NCI-H1105 (cell line): ENCODE data around the gene CD6.
"Not testable (repeated sequence)": the region's sequence is repeated elsewhere in the genome, so short reads cannot be mapped to it uniquely, and the experiment has no call there.

Experiments used
- DNase-seq: peaks from one replicate; lab custom pipeline; 2025; lab: John Stamatoyannopoulos, UW

CD6 gene

DNA sequence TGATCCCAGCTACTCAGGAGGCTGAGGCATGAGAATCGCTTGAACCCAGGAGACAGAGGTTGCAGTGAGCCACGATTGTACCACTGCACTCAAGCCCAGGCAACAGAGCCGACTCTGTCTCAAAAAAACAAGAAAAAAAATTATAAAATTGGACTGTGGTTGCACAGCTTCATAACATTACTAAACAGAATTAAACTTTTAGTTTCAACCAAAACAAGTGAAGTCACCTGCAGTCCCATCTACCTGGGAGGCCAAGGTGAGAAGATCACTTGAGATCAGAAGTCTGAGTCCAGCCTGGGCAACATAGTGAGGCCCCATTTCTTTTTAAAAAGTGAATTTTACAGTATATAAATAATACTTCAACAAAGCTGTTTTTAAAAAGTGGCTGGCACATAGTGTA lies 83.0 kb downstream of the CD6 start:
- DNase-seq: no peak

DNA sequence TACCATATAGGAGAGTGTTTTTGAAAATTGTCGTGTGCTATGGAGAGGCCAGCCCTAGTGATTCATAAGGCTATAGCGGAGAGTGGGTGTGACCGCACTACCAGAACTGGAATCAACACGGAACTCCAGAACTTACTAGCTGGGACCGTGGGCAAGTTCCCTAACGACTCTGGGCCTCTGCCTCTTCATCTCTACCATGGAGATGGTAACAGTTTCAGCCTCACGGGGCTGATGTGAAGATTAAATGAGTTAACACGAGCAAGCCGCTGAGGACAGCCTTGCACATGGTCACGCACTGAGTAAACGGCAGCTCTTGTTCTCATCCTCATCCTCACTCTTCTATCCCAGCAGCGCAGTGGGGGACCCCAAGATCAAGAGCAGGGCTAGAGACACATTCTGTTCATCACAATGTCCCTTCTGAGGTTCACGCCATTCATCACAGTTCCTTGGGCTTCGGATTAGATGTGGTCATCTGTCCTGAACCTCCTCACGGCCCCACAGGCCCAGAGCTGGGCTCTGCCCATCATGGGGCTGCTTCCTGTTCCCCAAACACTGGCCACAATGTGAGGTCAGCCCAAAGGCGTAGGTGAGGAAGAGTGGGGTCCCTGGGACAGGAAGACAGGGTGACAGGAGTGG lies 83.6 kb downstream of the CD6 start:
- no peak for DNase-seq

DNA sequence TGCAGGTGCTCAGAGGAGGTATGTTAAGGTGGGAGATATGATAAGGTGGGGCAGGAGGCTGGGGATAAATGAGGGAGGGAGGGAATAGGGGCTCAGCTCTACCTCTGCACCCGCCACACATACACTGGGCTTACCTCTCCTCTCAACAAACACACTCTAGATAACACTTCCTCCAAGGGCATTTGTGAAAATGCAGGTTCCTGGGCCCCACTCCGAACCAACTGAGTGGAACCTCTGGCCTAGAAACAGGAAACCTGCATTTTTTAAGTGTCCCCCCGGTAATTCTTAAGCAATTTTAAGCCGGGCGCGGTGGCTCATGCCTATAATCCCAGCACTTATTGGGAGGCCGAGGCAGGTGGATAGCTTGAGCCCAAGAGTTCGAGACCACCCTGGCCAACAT lies 84.3 kb downstream of the CD6 start:
- no peak for DNase-seq

GRCh38 chr11:61056571-61056970 lies 85.1 kb downstream of the CD6 start:
- DNase-seq: no peak

GRCh38 chr11:61056981-61057380 lies 85.5 kb downstream of the CD6 start:
- no peak for DNase-seq

DNA sequence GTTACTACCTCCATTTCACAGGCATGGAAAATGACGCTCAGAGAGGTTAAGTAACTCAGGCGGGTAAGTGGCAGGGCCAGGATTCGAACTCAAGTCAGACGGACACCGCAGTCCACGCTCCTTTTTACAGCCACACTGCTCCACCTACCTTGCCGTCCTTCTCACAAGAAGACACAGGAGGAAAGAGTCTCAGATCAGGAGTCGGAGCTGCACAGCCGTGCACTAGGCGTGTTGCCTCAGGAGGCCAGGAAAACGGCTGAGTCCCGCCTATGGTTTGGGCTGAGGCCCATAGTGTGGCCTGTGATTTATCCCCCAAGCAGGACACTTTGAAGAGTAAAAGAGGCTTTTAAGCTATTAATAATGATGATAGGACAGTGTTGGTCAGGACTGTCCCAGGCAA lies 86.1 kb downstream of the CD6 start:
- no peak for DNase-seq

- no peak for DNase-seq
Measured at GRCh38 chr11:61058583-61059259, 87.2 kb downstream of the CD6 start.

DNA sequence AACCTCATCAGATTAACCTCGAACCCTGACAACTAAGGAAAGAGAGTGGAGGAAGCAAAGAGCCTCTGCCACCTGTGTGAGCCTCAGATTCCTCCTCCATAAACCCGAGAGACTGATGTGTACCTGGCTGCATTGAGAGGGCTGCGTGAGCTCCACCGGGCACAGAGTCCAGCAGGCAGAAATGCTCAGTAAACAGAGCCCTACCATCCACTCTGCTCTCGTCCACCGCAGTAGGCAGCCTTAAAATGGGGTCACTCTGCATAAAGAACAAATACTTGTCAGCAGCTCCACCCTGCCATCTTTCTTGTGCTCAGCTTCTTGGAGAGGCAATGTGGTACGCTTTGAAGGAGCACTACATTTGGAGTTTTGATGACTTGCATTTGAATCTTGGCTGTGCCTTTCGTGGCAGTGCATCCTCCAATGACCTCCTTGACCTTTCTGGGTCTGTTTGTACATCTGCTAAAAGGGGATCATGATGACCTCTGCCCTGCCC lies 87.8 kb downstream of the CD6 start:
- DNase-seq: no peak

DNA sequence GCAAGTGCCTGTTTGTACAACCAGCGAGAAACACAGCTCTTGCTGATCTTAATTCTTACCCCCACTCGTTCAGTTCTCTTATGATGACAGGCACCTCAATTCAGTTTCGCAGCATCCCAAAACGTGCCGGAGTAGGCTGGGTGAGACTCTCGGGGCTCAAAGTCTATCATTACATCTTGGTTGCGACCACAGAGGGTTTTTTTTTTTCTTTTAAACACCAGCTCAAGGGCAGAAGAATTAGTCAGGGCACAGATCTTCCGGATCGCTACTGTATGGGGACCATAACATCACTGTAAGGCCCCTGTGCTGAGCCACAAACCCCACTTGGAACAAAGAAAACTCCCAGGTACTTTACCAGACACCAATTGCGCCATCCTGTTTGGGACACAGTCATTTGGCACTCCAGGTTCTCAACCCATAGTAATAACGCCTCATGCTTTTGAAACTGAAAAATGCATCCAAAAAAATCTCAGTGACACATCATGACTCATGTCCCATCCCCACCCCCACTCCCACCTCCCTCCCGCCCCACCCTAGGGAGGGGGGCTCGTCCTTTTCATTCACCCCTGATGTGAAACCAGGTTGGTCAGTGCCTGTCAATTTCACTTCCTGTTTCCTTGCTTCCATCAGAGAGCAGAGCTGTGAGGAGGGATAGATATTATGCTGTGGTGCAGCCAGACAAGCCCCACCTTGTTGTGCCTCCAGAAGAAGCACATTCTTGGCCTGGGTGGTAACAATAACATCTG lies 89.8 kb downstream of the CD6 start:
- DNase-seq: no peak

DNA sequence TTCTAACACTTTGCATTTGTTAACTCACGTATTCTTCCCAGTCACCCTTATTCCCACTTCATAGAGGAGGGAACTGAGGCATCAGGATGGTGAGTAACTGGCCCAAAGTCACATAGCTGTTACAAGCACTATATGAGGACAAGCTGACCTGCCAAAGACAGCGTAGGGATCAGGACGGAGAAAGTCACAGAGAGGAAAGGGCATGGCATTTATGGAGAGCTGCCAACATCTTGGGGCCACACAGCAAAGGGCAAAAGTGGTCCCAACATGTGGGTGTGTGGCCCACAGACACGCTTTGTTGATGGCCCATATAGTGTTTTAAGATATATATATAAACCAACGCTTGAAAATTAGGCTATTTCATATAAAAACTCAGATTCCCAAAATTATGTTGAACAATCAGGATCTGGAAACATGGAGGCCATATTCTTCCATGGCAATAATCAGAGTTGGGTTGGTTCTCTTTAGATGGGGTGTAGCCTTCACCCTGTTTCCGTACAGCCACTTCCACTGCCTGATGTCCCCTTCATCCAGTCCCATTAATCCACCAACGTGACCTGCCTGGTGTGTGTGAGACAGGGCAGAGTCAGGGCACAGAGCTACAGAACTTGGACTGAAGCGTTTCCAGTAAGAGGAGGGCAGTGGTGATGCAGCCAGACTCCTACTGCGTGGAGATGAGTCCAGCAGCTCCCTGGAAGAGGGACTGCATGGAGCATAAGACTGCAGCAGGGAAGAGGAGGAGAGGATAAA lies 90.9 kb downstream of the CD6 start:
- no peak for DNase-seq

- not testable (repeated sequence) for DNase-seq
Measured at GRCh38 chr11:61065236-61065635, 93.8 kb downstream of the CD6 start.

DNA sequence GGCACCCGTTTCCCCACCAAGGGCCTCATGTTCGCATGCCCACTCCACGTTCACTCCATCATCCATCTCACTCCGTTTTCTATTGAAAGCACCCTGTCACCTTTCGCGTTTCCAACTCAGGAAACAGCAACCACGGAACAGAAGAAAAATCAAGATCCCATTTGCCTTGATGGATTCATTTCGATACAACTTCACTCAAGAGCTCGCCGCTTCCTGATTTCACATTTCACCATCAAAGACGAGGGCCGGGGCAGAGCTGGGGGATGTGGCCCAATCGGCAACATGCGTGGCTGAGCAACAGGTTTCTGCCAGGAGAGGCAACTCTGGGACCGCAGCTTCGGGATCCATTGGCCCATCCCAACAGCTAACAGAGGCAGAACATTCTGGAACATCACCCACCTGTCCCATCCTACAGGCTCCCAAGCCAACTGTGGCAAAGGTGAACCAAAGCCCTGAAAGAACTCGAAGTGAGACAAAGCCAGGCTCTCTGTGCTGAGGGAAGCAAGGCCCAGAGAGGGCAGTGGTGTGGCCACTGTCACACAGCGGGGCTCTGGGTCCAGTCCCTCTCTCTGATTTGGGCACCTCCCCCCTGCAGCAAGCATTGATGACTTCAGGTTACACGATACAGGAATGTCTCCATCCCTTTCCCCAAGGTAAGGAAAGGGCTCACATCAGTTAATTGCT lies 94.6 kb downstream of the CD6 start:
- DNase-seq: no peak

DNA sequence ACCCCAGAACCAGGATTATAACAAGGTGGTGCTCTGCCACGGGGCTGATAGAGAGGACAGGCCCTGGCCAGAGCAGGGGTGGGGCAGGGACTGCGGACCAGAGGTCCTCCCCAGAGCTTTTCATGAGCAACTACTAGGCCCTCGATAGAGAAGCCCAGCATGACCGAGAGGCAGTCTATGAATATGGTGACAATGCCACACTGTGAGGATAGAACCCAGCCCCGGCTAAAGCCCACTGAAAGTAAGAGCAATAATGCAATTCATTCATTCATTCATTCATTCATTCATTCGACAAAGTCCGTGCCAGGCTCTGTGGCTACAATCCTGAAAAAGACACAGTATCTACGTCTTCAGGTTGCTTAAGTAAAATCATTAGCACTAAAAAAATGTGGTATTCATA lies 95.2 kb downstream of the CD6 start:
- no peak for DNase-seq

DNA sequence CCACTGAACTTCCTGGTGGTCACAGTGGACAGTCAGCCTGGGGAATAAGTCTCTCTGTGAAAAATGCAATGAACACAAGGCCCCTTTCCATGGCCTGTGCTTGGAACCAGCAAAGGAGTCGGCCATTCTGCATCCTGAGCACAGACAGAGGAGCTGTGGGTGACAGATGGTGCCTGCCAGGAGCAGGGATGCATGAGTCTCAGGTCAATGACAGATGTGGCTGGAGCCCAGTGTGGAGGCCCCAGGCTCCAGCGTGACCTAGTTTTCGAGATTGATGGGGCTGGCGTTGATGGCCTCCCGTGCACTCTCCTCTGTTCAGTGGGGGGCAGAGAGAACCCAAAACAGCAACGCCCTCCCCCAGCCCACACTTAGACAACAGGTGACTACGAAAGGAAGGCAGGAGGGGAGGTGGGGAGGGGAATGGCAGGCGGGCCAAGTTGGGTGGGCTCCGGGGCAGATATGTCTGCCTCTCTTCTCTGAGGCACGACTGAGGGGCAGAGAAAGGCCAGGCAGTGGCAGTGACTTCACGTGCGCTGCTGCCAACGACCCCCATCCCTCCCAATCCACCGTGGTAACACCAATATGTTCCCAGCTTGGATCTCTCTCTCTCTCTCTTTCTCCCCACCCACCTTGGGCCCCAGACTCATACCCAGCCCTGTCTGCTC lies 96.4 kb downstream of the CD6 start:
- DNase-seq: no peak

DNA sequence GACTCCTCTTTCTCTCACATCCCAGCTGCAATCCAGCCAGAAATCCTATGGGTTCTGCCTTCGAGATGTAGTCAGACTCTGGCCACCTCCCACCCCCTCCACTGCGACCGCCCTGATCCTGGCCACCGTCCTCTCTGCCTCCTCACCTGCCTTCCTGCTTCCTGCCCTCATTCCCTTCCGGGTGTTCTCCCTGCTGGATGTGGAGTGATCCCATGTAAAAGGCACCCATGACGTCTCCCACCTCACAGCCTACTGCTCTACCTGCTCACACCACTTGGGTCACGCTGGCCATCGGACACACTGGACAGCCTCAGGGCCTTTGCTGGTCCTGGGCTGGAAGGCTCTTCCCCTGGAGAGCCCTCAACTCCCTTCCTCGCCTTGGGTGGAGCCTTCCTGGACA lies 97.1 kb downstream of the CD6 start:
- no peak for DNase-seq

- no peak for DNase-seq
Measured at GRCh38 chr11:61069427-61069826, 97.9 kb downstream of the CD6 start.
